ENCODE results near the gene RPS29. TPM values are rescaled to one million over a fixed set of nuclear protein-coding genes. Genes with fewer than 3 reads are reported as not detected.

Gene RPS29
- total and polyA plus RNA-seq, 2 of the 13 experiments (the other 11 are each of a cell fraction or from before 2014, with no cell fraction given), result 4,303 to 8,215 TPM

- intact Hi-C loops (cut with micrococcal nuclease; ENCODE audit: unreplicated experiment), result loop anchor here (5.0 kb wide), 1 partner anchor 91 kb away; no protein-coding TSS in a partner anchor
- H3K27ac ChIP-seq (ENCODE audit: extremely low read length, insufficient read depth, low read length), result no peak overlapping the region
- no peaks in the 10 kb centered on the region for H4K20me1 ChIP-seq (ENCODE audit: insufficient read depth, low read length)
- H3K4me3 ChIP-seq (replicated peaks in 1 of 3; ENCODE audit: insufficient read depth in 1 of 3, low read depth in 2 of 3, low read length in 3 of 3), result no peak overlapping the region
- FAIRE-seq (no peak), DNase-seq (ENCODE audit: low spot score) (no peak), ATAC-seq (no peak)
- BruUV-seq (replicated peaks), result no TSS peak
- in situ Hi-C loops (cut with HindIII; ENCODE audit: extremely low pct_ligation_motif_present, low pct_unique_long_range_greater_than_20kb), result no loop called here
- POLR2A ChIA-PET, result no interaction called here
- no peaks in the 10 kb centered on the region for H3K79me2 ChIP-seq (ENCODE audit: insufficient read depth, low read length)
- no peaks in the 10 kb centered on the region for H3K36me3 ChIP-seq (replicated peaks in 1 of 2; ENCODE audit: control insufficient read depth in 1 of 2, insufficient read depth in 2 of 2, low read length in 2 of 2)
- H3K27me3 ChIP-seq (ENCODE audit: control insufficient read depth in 1 of 2, insufficient read depth in 2 of 2, low read length in 2 of 2), result no peaks in the 10 kb centered on the region; a peak in 1 of 5 replicates
- peaks cover 41% of the 10 kb centered on the region for H3K4me1 ChIP-seq (ENCODE audit: insufficient read depth, low read length)
- no peak overlapping the region for H3K4me2 ChIP-seq (ENCODE audit: low read depth, low read length)
- no peak overlapping the region for H3K9ac ChIP-seq (ENCODE audit: insufficient read depth, low read depth, low read length)
- no peaks in the 10 kb centered on the region for H3K9me3 ChIP-seq (ENCODE audit: low read length)
- H2AFZ ChIP-seq (ENCODE audit: low read length), result no peak overlapping the region
- TF ChIP-seq ZNF543 (CRISPR knock-in tag; IDR thresholded peaks at IDR 0.05) (no peak), MAFK (conservative IDR thresholded peaks at IDR 0.05 in 1 of 2, IDR thresholded peaks at IDR 0.05 in 1 of 2; ENCODE audit: low read length in 2 of 2) (peak in 1 of 2 experiments; percentile 62; a peak in 2 of 4 replicates)
- CTCF ChIA-PET (ENCODE audit: low intra/inter-chr PET ratio, low total read pairs), result no interaction called here
Measured at GRCh38 chr14:49553106-49553505, 33.1 kb downstream of the RPS29 start.

GRCh38 chr14:49551569-49551968 lies 34.6 kb downstream of the RPS29 start:
- ChIA-PET POLR2A (no interaction called here), CTCF (ENCODE audit: low intra/inter-chr PET ratio, low total read pairs) (no interaction called here)
- no peak overlapping the region for H3K27ac ChIP-seq (ENCODE audit: extremely low read length, insufficient read depth, low read length)
- no peak overlapping the region for H3K4me2 ChIP-seq (ENCODE audit: low read depth, low read length)
- no peaks in the 10 kb centered on the region for H3K36me3 ChIP-seq (replicated peaks in 1 of 2; ENCODE audit: control insufficient read depth in 1 of 2, insufficient read depth in 2 of 2, low read length in 2 of 2)
- DNase-seq (ENCODE audit: low spot score) (no peak), FAIRE-seq (no peak), ATAC-seq (no peak)
- no peaks in the 10 kb centered on the region for H3K27me3 ChIP-seq (ENCODE audit: control insufficient read depth in 1 of 2, insufficient read depth in 2 of 2, low read length in 2 of 2)
- no TSS peak for BruUV-seq (replicated peaks)
- H3K79me2 ChIP-seq (ENCODE audit: insufficient read depth, low read length), result no peaks in the 10 kb centered on the region
- in situ Hi-C loops (cut with HindIII; ENCODE audit: extremely low pct_ligation_motif_present, low pct_unique_long_range_greater_than_20kb), result no loop called here
- TF ChIP-seq RARA (CRISPR knock-in tag; IDR thresholded peaks at IDR 0.05), result no peak
- TF ChIP-seq ZNF121 (CRISPR knock-in tag; IDR thresholded peaks at IDR 0.05), result peak; percentile 52; the same call in 1 of the 2 replicates
- no peak overlapping the region for H3K4me3 ChIP-seq (replicated peaks in 1 of 3; ENCODE audit: insufficient read depth in 1 of 3, low read depth in 2 of 3, low read length in 3 of 3)
- peaks cover 35% of the 10 kb centered on the region for H3K4me1 ChIP-seq (ENCODE audit: insufficient read depth, low read length)
- no peak overlapping the region for H2AFZ ChIP-seq (ENCODE audit: low read length)
- intact Hi-C loops (cut with micrococcal nuclease; ENCODE audit: unreplicated experiment), result loop anchor here (5.0 kb wide), 1 partner anchor 89 kb away; no protein-coding TSS in a partner anchor
- H3K9me3 ChIP-seq (ENCODE audit: low read length), result no peaks in the 10 kb centered on the region
- H4K20me1 ChIP-seq (ENCODE audit: insufficient read depth, low read length), result no peaks in the 10 kb centered on the region
- 4% methylated on average over 2 of the region's 2 CpGs for WGBS (ENCODE audit: low lambda C conversion rate)
- H3K9ac ChIP-seq (ENCODE audit: insufficient read depth, low read depth, low read length), result no peak overlapping the region
